OCI-LY3 (cell line): ENCODE data around the gene SURF6.

ENCODE experiments used
- CTCF ChIP-seq: fragments of 200-600, 300-600 bp; sonication (generic); IDR thresholded peaks from 2 replicates; pipeline ENCODE4 v1.5.1; 2014; ENCODE audit warnings: antibody characterized with exemption, low read length, low read depth
- EZH2phosphoT487 ChIP-seq: fragments of 200-600 bp; shearing (Covaris generic); IDR thresholded peaks from 2 replicates; pipeline ENCODE4 v1.6.1; 2018; ENCODE audit warnings: antibody characterized with exemption, mixed run types, low read depth

GRCh38 chr9:133340916-133341315, 4.9 kb upstream of the SURF6 start:
- TF ChIP-seq CTCF (no peak), EZH2phosphoT487 (no peak)
